KMS-11 (cell line): ENCODE results near the gene CCDC73.

Experiments
- H2AFZ ChIP-seq: fragments of 200-600 bp; sonication (generic); 2 replicates; pipeline ENCODE4 v1.6.1; 2016; ENCODE audit warnings: antibody characterized with exemption, mixed run types, low read depth
- H3K27ac ChIP-seq: fragments of 200-600 bp; sonication (generic); 2 replicates; pipeline ENCODE4 v1.6.1; 2016; ENCODE audit warnings: mild to moderate bottlenecking, mixed run types
- H3K27me3 ChIP-seq: fragments of 200-600 bp; sonication (generic); 2 replicates; pipeline ENCODE4 v1.6.1; 2017; ENCODE audit warnings: mild to moderate bottlenecking, low read depth, mixed run types, moderate library complexity; ENCODE audit not compliant: insufficient read depth
- H3K36me3 ChIP-seq: fragments of 200-600 bp; sonication (generic); 2 replicates; pipeline ENCODE4 v1.6.1; 2017; ENCODE audit warnings: mild to moderate bottlenecking, mixed run types; ENCODE audit not compliant: insufficient read depth
- H3K4me1 ChIP-seq: fragments of 200-600 bp; sonication (generic); 2 replicates; pipeline ENCODE4 v1.6.1; 2016; ENCODE audit warnings: mild to moderate bottlenecking, low read depth, mixed run types; ENCODE audit not compliant: poor library complexity, severe bottlenecking
- H3K4me2 ChIP-seq: fragments of 200-600 bp; sonication (generic); 2 replicates; pipeline ENCODE4 v1.7.0; 2016; ENCODE audit warnings: mild to moderate bottlenecking, mixed run types
- H3K4me3 ChIP-seq: fragments of 200-600 bp; sonication (generic); IDR thresholded peaks from 2 replicates; pipeline ENCODE4 v1.6.1; 2017; ENCODE audit warnings: low read depth, low read length, mixed read lengths; ENCODE audit not compliant: insufficient read depth
- H3K79me2 ChIP-seq: fragments of 200-600 bp; sonication (generic); 2 replicates; pipeline ENCODE4 v1.6.1; 2016; ENCODE audit warnings: low read depth, mixed run types; ENCODE audit not compliant: insufficient read depth
- H3K9ac ChIP-seq: fragments of 200-600 bp; sonication (generic); 2 replicates; pipeline ENCODE4 v1.6.1; 2016; ENCODE audit warnings: mild to moderate bottlenecking, mixed run types
- H4K20me1 ChIP-seq: fragments of 200-600 bp; sonication (generic); 2 replicates; pipeline ENCODE4 v1.6.1; 2016; ENCODE audit warnings: mild to moderate bottlenecking, mixed run types; ENCODE audit not compliant: insufficient read depth
- CTCF ChIP-seq: fragments of 200-600 bp; sonication (generic); conservative IDR thresholded peaks from 2 replicates; pipeline ENCODE4 v1.6.1; 2017; ENCODE audit warnings: low read depth, mild to moderate bottlenecking, antibody characterized with exemption, low read length, moderate library complexity, mixed read lengths

The CCDC73 gene

GRCh38 chr11:32838505-32839274 is 44.2 kb upstream of the CCDC73 start:
- Histone ChIP-seq H3K27me3 (no peaks in the 10 kb centered on the region), H3K9ac (no peak overlapping the region), H3K4me2 (no peak overlapping the region), H3K4me3 (no peak overlapping the region), H3K36me3 (no peaks in the 10 kb centered on the region), H2AFZ (no peak overlapping the region), H4K20me1 (no peaks in the 10 kb centered on the region), H3K79me2 (no peaks in the 10 kb centered on the region), H3K4me1 (no peaks in the 10 kb centered on the region), H3K27ac (no peak overlapping the region)
- no peak for TF ChIP-seq CTCF

GRCh38 chr11:32836946-32837345 is 42.5 kb upstream of the CCDC73 start:
- Histone ChIP-seq H3K27me3 (no peaks in the 10 kb centered on the region), H2AFZ (no peak overlapping the region), H4K20me1 (no peaks in the 10 kb centered on the region), H3K79me2 (no peaks in the 10 kb centered on the region), H3K4me1 (no peaks in the 10 kb centered on the region), H3K9ac (no peak overlapping the region), H3K36me3 (no peaks in the 10 kb centered on the region), H3K4me2 (no peak overlapping the region), H3K27ac (no peak overlapping the region), H3K4me3 (no peak overlapping the region)
- no peak for TF ChIP-seq CTCF

- peaks cover 3% of the 10 kb centered on the region for H3K4me1 ChIP-seq
- H3K4me3 ChIP-seq: no peak overlapping the region
- no peaks in the 10 kb centered on the region for H4K20me1 ChIP-seq
- H3K27ac ChIP-seq: no peak overlapping the region
- H3K79me2 ChIP-seq: no peaks in the 10 kb centered on the region
- no peaks in the 10 kb centered on the region for H3K36me3 ChIP-seq
- no peaks in the 10 kb centered on the region for H3K27me3 ChIP-seq
- TF ChIP-seq CTCF: no peak
- no peak overlapping the region for H3K4me2 ChIP-seq
- no peak overlapping the region for H2AFZ ChIP-seq
- H3K9ac ChIP-seq: no peak overlapping the region
These were observed 39.5 kb upstream of the CCDC73 start for GRCh38 chr11:32833921-32834320.

GRCh38 chr11:32831221-32831620 is 36.8 kb upstream of the CCDC73 start:
- no peak overlapping the region for H3K4me3 ChIP-seq

More at GRCh38 chr11:32831221-32831620, 36.8 kb upstream of the CCDC73 start:
- Histone ChIP-seq H2AFZ (no peak overlapping the region), H3K27ac (no peak overlapping the region), H3K36me3 (no peaks in the 10 kb centered on the region), H3K79me2 (no peaks in the 10 kb centered on the region), H3K9ac (no peak overlapping the region), H3K27me3 (no peaks in the 10 kb centered on the region), H3K4me1 (peaks cover 8% of the 10 kb centered on the region), H4K20me1 (no peaks in the 10 kb centered on the region), H3K4me2 (no peak overlapping the region)
- no peak for TF ChIP-seq CTCF
